Measurements from ENCODE around the gene RTCA. TPM values are rescaled to one million over a fixed set of nuclear protein-coding genes. Genes with fewer than 3 reads are reported as not detected.

The RTCA gene
- total and polyA plus RNA-seq, 7 experiments from 2014 or later, result 16.4 to 47.7 (median 35.2) TPM

- H3K9me3 Mint-ChIP-seq, result peaks cover 0 to 15% (median 4%) of the 10 kb centered on the region in 11 donors
- DNase-seq, result no peak
- no peaks in the 10 kb centered on the region for H3K27me3 Mint-ChIP-seq
- peaks cover 0 to 6% (median 0%) of the 10 kb centered on the region in 3 experiments for H3K9me3 ChIP-seq (ENCODE audit: control insufficient read depth in 2 of 3, low read length in 3 of 3)
- H3K27ac ChIP-seq (ENCODE audit: low read depth, low read length), result no peak overlapping the region
- no peak for ATAC-seq
- no peaks in the 10 kb centered on the region for H3K36me3 ChIP-seq (ENCODE audit: control insufficient read depth in 2 of 3, insufficient read depth in 3 of 3, low read length in 3 of 3)
- peak overlapping the region in 1 of 9 donors; percentile 9 for H3K27ac Mint-ChIP-seq
- H3K4me1 ChIP-seq (ENCODE audit: control insufficient read depth in 2 of 2, insufficient read depth in 2 of 2, low read length in 2 of 2), result peaks cover 0 to 4% of the 10 kb centered on the region in 2 donors
- CTCF ChIA-PET, result no interaction called here
- intact Hi-C loops (cut with micrococcal nuclease), result no loop called here
- H3K36me3 Mint-ChIP-seq, result peaks cover 0 to 5% (median 1%) of the 10 kb centered on the region in 5 donors
- H3K27me3 ChIP-seq (ENCODE audit: control insufficient read depth in 2 of 2, insufficient read depth in 2 of 2, low read length in 2 of 2), result no peaks in the 10 kb centered on the region
- H3K4me3 Mint-ChIP-seq, result no peak overlapping the region
- POLR2A ChIA-PET, result no interaction called here
- peaks cover 0 to 14% (median 13%) of the 10 kb centered on the region in 7 donors for H3K4me1 Mint-ChIP-seq
- H3K4me3 ChIP-seq (ENCODE audit: low read length), result no peak overlapping the region
Measured at GRCh38 chr1:100304921-100305320, 38.9 kb downstream of the RTCA start.

- Histone ChIP-seq H3K27me3 (ENCODE audit: control insufficient read depth in 2 of 2, insufficient read depth in 2 of 2, low read length in 2 of 2) (no peaks in the 10 kb centered on the region), H3K9me3 (ENCODE audit: control insufficient read depth in 2 of 3, low read length in 3 of 3) (peaks cover 0 to 6% (median 0%) of the 10 kb centered on the region in 3 experiments), H3K27ac (ENCODE audit: low read depth, low read length) (no peak overlapping the region), H3K36me3 (ENCODE audit: control insufficient read depth in 2 of 3, insufficient read depth in 3 of 3, low read length in 3 of 3) (no peaks in the 10 kb centered on the region), H3K4me3 (ENCODE audit: low read length) (no peak overlapping the region), H3K4me1 (ENCODE audit: control insufficient read depth in 2 of 2, insufficient read depth in 2 of 2, low read length in 2 of 2) (no peaks in the 10 kb centered on the region)
- DNase-seq (no peak), ATAC-seq (no peak)
- peaks cover 0 to 5% (median 3%) of the 10 kb centered on the region in 5 donors for H3K36me3 Mint-ChIP-seq
- peak overlapping the region in 1 of 9 donors; percentile 1 for H3K27ac Mint-ChIP-seq
- CTCF ChIA-PET, result interaction anchor here (0.5 kb wide), 1 partner anchor 48 kb away, joined by 3 read pairs; no protein-coding TSS in a partner anchor
- POLR2A ChIA-PET, result no interaction called here
- H3K4me1 Mint-ChIP-seq, result peaks cover 0 to 14% (median 13%) of the 10 kb centered on the region in 7 donors
- intact Hi-C loops (cut with micrococcal nuclease), result no loop called here
- no peak overlapping the region for H3K4me3 Mint-ChIP-seq
- peaks cover 0 to 20% (median 7%) of the 10 kb centered on the region in 11 donors for H3K9me3 Mint-ChIP-seq
- no peaks in the 10 kb centered on the region for H3K27me3 Mint-ChIP-seq
Measured at GRCh38 chr1:100305954-100306353, 39.9 kb downstream of the RTCA start.

- H3K27me3 ChIP-seq (ENCODE audit: control insufficient read depth in 2 of 2, insufficient read depth in 2 of 2, low read length in 2 of 2), result no peaks in the 10 kb centered on the region
- Mint-ChIP-seq H3K27ac (peak overlapping the region in 8 of 9 donors; percentile 1 to 81 (median 35)), H3K36me3 (peaks cover 0 to 5% (median 3%) of the 10 kb centered on the region in 5 donors), H3K4me1 (peaks cover 0 to 14% (median 13%) of the 10 kb centered on the region in 7 donors), H3K4me3 (no peak overlapping the region), H3K9me3 (peaks cover 0 to 20% (median 7%) of the 10 kb centered on the region in 11 donors), H3K27me3 (no peaks in the 10 kb centered on the region)
- no peak for DNase-seq
- H3K36me3 ChIP-seq (ENCODE audit: control insufficient read depth in 2 of 3, insufficient read depth in 3 of 3, low read length in 3 of 3), result no peaks in the 10 kb centered on the region
- ChIA-PET CTCF (no interaction called here), POLR2A (no interaction called here)
- H3K4me3 ChIP-seq (ENCODE audit: low read length), result no peak overlapping the region
- H3K4me1 ChIP-seq (ENCODE audit: control insufficient read depth in 2 of 2, insufficient read depth in 2 of 2, low read length in 2 of 2), result no peaks in the 10 kb centered on the region
- ATAC-seq, result peak; percentile 36
- peaks cover 0 to 6% (median 0%) of the 10 kb centered on the region in 3 experiments for H3K9me3 ChIP-seq (ENCODE audit: control insufficient read depth in 2 of 3, low read length in 3 of 3)
- intact Hi-C loops (cut with micrococcal nuclease), result no loop called here
- no peak overlapping the region for H3K27ac ChIP-seq (ENCODE audit: low read depth, low read length)
Measured at GRCh38 chr1:100306735-100307313, 40.8 kb downstream of the RTCA start.

- CTCF ChIA-PET, result no interaction called here
Measured at GRCh38 chr1:100308777-100309176, 42.8 kb downstream of the RTCA start.

GRCh38 chr1:100309863-100310262 lies 43.8 kb downstream of the RTCA start:
- Histone ChIP-seq H3K9me3 (ENCODE audit: control insufficient read depth in 2 of 3, low read length in 3 of 3) (peaks cover 0 to 6% (median 0%) of the 10 kb centered on the region in 3 experiments), H3K36me3 (ENCODE audit: control insufficient read depth in 2 of 3, insufficient read depth in 3 of 3, low read length in 3 of 3) (no peaks in the 10 kb centered on the region), H3K27me3 (ENCODE audit: control insufficient read depth in 2 of 2, insufficient read depth in 2 of 2, low read length in 2 of 2) (no peaks in the 10 kb centered on the region), H3K4me3 (ENCODE audit: low read length) (no peak overlapping the region), H3K27ac (ENCODE audit: low read depth, low read length) (no peak overlapping the region), H3K4me1 (ENCODE audit: control insufficient read depth in 2 of 2, insufficient read depth in 2 of 2, low read length in 2 of 2) (no peaks in the 10 kb centered on the region)
- H3K4me3 Mint-ChIP-seq, result no peak overlapping the region
- DNase-seq, result no peak
- ChIA-PET CTCF (interaction anchor here (0.7 kb wide), 1 partner anchor 556 kb away, joined by 4 read pairs; no protein-coding TSS in a partner anchor), POLR2A (interaction anchor here (0.6 kb wide), 1 partner anchor 42 kb away, joined by 3 read pairs; no protein-coding TSS in a partner anchor)
- H3K9me3 Mint-ChIP-seq, result peaks cover 0 to 20% (median 7%) of the 10 kb centered on the region in 11 donors
- no peak for ATAC-seq
- H3K4me1 Mint-ChIP-seq, result peaks cover 0 to 14% (median 13%) of the 10 kb centered on the region in 7 donors
- peaks cover 0 to 5% (median 1%) of the 10 kb centered on the region in 5 donors for H3K36me3 Mint-ChIP-seq
- H3K27ac Mint-ChIP-seq, result no peak overlapping the region
- intact Hi-C loops (cut with micrococcal nuclease), result no loop called here
- peaks cover 0 to 14% (median 0%) of the 10 kb centered on the region in 5 donors for H3K27me3 Mint-ChIP-seq

More at GRCh38 chr1:100308777-100309176, 42.8 kb downstream of the RTCA start:
- Histone ChIP-seq H3K27ac (ENCODE audit: low read depth, low read length) (no peak overlapping the region), H3K27me3 (ENCODE audit: control insufficient read depth in 2 of 2, insufficient read depth in 2 of 2, low read length in 2 of 2) (no peaks in the 10 kb centered on the region), H3K4me3 (ENCODE audit: low read length) (no peak overlapping the region), H3K4me1 (ENCODE audit: control insufficient read depth in 2 of 2, insufficient read depth in 2 of 2, low read length in 2 of 2) (no peaks in the 10 kb centered on the region), H3K36me3 (ENCODE audit: control insufficient read depth in 2 of 3, insufficient read depth in 3 of 3, low read length in 3 of 3) (no peaks in the 10 kb centered on the region), H3K9me3 (ENCODE audit: control insufficient read depth in 2 of 3, low read length in 3 of 3) (peaks cover 0 to 6% (median 0%) of the 10 kb centered on the region in 3 experiments)
- intact Hi-C loops (cut with micrococcal nuclease), result no loop called here
- POLR2A ChIA-PET, result no interaction called here
- H3K36me3 Mint-ChIP-seq, result peaks cover 0 to 5% (median 1%) of the 10 kb centered on the region in 5 donors
- ATAC-seq (no peak), DNase-seq (no peak)
- H3K9me3 Mint-ChIP-seq, result peaks cover 0 to 20% (median 7%) of the 10 kb centered on the region in 11 donors
- peaks cover 0 to 14% (median 13%) of the 10 kb centered on the region in 7 donors for H3K4me1 Mint-ChIP-seq
- H3K4me3 Mint-ChIP-seq, result no peak overlapping the region
- H3K27me3 Mint-ChIP-seq, result peaks cover 0 to 9% (median 0%) of the 10 kb centered on the region in 5 donors
- H3K27ac Mint-ChIP-seq, result no peak overlapping the region

GRCh38 chr1:100313382-100313781 lies 47.4 kb downstream of the RTCA start:
- no peak overlapping the region for H3K4me3 ChIP-seq (ENCODE audit: low read length)
- no peak overlapping the region for H3K4me3 Mint-ChIP-seq
- CTCF ChIA-PET, result interaction anchor here (0.6 kb wide), 1 partner anchor 109 kb away, joined by 3 read pairs; no protein-coding TSS in a partner anchor
- no peaks in the 10 kb centered on the region for H3K4me1 ChIP-seq (ENCODE audit: control insufficient read depth in 2 of 2, insufficient read depth in 2 of 2, low read length in 2 of 2)
- intact Hi-C loops (cut with micrococcal nuclease), result no loop called here
- no peak overlapping the region for H3K27ac Mint-ChIP-seq
- DNase-seq, result no peak
- no peak for ATAC-seq
- peaks cover 0 to 16% (median 0%) of the 10 kb centered on the region in 3 experiments for H3K9me3 ChIP-seq (ENCODE audit: control insufficient read depth in 2 of 3, low read length in 3 of 3)
- no peaks in the 10 kb centered on the region for H3K4me1 Mint-ChIP-seq
- peaks cover 0 to 14% (median 0%) of the 10 kb centered on the region in 5 donors for H3K27me3 Mint-ChIP-seq
- no peaks in the 10 kb centered on the region for H3K27me3 ChIP-seq (ENCODE audit: control insufficient read depth in 2 of 2, insufficient read depth in 2 of 2, low read length in 2 of 2)
- H3K9me3 Mint-ChIP-seq, result peaks cover 0 to 44% (median 17%) of the 10 kb centered on the region in 11 donors
- POLR2A ChIA-PET, result no interaction called here
- H3K36me3 ChIP-seq (ENCODE audit: control insufficient read depth in 2 of 3, insufficient read depth in 3 of 3, low read length in 3 of 3), result no peaks in the 10 kb centered on the region
- no peak overlapping the region for H3K27ac ChIP-seq (ENCODE audit: low read depth, low read length)
- H3K36me3 Mint-ChIP-seq, result peaks cover 0 to 8% (median 5%) of the 10 kb centered on the region in 5 donors
